Measurements from ENCODE around the gene TGFBR1. TPM values are rescaled to one million over a fixed set of nuclear protein-coding genes. Genes with fewer than 3 reads are reported as not detected.

The TGFBR1 gene
- total RNA-seq, 1 donor = 51.0 TPM

GRCh38 chr9:99129091-99129490 is 24.2 kb downstream of the TGFBR1 start:
- no peak overlapping the region for H3K4me3 ChIP-seq (ENCODE audit: low read depth, low read length)
- DNase-seq (ENCODE audit: low read depth) = no peak
- TF ChIP-seq, protein P1, sequence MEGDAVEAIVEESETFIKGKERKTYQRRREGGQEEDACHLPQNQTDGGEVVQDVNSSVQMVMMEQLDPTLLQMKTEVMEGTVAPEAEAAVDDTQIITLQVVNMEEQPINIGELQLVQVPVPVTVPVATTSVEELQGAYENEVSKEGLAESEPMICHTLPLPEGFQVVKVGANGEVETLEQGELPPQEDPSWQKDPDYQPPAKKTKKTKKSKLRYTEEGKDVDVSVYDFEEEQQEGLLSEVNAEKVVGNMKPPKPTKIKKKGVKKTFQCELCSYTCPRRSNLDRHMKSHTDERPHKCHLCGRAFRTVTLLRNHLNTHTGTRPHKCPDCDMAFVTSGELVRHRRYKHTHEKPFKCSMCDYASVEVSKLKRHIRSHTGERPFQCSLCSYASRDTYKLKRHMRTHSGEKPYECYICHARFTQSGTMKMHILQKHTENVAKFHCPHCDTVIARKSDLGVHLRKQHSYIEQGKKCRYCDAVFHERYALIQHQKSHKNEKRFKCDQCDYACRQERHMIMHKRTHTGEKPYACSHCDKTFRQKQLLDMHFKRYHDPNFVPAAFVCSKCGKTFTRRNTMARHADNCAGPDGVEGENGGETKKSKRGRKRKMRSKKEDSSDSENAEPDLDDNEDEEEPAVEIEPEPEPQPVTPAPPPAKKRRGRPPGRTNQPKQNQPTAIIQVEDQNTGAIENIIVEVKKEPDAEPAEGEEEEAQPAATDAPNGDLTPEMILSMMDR (IDR thresholded peaks at IDR 0.05; ENCODE audit: insufficient read depth, low read depth, low read length) = no peak

GRCh38 chr9:99130069-99130468 is 25.2 kb downstream of the TGFBR1 start:
- H3K4me3 ChIP-seq (ENCODE audit: low read depth, low read length) = no peak overlapping the region
- no peak for DNase-seq (ENCODE audit: low read depth)
- TF ChIP-seq, protein P1 (IDR thresholded peaks at IDR 0.05; ENCODE audit: insufficient read depth, low read depth, low read length) = no peak

GRCh38 chr9:99133145-99133544 is 28.2 kb downstream of the TGFBR1 start:
- TF ChIP-seq, protein P1 (IDR thresholded peaks at IDR 0.05; ENCODE audit: insufficient read depth, low read depth, low read length) = no peak
- no peak overlapping the region for H3K4me3 ChIP-seq (ENCODE audit: low read depth, low read length)
- no peak for DNase-seq (ENCODE audit: low read depth)

- DNase-seq (ENCODE audit: low read depth) = peak; percentile 41
- TF ChIP-seq, protein P1 (IDR thresholded peaks at IDR 0.05; ENCODE audit: insufficient read depth, low read depth, low read length) = no peak
- H3K4me3 ChIP-seq (ENCODE audit: low read depth, low read length) = no peak overlapping the region
Observed at GRCh38 chr9:99134893-99135341, 30.0 kb downstream of the TGFBR1 start.

DNA sequence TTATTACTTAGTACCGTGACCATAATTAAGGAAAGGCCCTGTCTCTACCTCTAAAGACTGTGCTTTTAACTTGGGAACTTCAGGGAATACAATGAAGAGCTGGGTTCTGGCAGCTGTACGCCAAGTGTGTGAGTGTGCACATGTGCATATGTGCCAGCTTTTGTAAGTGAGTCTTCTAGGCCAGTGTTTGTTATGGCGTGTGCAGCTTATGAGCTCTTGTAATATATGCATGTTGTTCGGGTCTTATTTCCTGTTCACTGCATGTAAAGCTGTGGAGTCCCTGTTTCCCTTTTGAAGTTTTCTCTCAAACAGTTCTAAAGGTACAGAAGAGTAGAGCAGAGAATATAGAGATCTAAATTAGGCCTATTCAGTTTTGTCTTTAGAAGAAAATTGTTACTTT is 30.5 kb downstream of the TGFBR1 start:
- DNase-seq (ENCODE audit: low read depth) = no peak
- TF ChIP-seq, protein P1 (IDR thresholded peaks at IDR 0.05; ENCODE audit: insufficient read depth, low read depth, low read length) = no peak
- no peak overlapping the region for H3K4me3 ChIP-seq (ENCODE audit: low read depth, low read length)

DNA sequence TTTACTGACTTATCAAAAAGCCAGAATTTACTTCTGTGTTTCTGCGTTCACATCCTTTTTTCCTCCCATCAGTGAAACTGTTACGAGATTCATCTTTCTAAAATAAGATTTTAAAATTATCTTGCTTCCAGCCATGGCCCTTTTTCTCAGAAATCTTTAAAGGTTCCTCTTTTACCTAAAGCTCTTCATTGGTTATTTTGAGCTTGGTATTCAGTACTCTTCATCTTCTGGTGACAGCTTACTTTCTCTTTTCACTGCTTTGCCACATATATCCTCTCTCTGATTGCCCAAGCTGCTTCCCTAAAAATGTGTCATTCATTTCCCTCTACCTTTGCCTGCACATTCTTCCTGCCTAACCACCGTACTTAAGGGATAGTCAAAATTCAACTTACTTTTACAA is 32.3 kb downstream of the TGFBR1 start:
- no peak for DNase-seq (ENCODE audit: low read depth)
- no peak overlapping the region for H3K4me3 ChIP-seq (ENCODE audit: low read depth, low read length)
- TF ChIP-seq, protein P1 (IDR thresholded peaks at IDR 0.05; ENCODE audit: insufficient read depth, low read depth, low read length) = no peak

- DNase-seq (ENCODE audit: low read depth) = no peak
- H3K4me3 ChIP-seq (ENCODE audit: low read depth, low read length) = no peak overlapping the region
- TF ChIP-seq, protein P1 (IDR thresholded peaks at IDR 0.05; ENCODE audit: insufficient read depth, low read depth, low read length) = no peak
Observed at GRCh38 chr9:99137891-99138290, 33.0 kb downstream of the TGFBR1 start.

All from fibroblast of villous mesenchyme (primary cell).